Mucosa of gallbladder (tissue), 1 donor: ENCODE results near the gene GJB6. TPM values are rescaled to one million over a fixed set of nuclear protein-coding genes. Genes with fewer than 3 reads are reported as not detected.

Experiments
- DNase-seq: peaks from one replicate; pipeline ENCODE4 v3.0.0-alpha.2; 2020; ENCODE audit warnings: low spot score
- total RNA-seq: library from RNA; stranded (reverse); gene quantifications from one replicate; pipeline ENCODE4 v1.2.1, GENCODE V29; 2021
- donor health status: DM: no; HTN: no; CAD: no.

Gene GJB6
- total RNA-seq, 1 donor from 2014 or later: 4.0 TPM

DNA sequence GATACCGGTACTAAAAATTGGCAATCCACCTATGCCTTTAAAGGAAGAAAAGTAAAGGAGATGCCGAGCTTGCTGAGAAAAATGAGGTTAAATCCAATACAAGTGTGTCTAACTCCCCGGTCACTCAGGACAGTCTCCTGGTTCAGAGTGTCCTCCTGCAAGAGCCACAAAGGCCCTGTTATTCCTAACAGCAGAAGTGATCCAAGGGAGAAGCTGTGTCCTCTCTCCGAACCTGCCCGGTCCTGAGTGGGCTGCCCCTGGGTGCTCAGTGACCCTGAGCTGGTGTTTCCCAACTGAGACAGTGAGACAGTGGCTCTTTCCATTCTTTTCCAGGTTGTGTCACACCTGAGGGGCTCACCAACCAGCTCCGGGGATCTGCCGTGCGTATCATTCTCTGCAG lies 4.8 kb downstream of the GJB6 start:
- DNase-seq: no peak

DNA sequence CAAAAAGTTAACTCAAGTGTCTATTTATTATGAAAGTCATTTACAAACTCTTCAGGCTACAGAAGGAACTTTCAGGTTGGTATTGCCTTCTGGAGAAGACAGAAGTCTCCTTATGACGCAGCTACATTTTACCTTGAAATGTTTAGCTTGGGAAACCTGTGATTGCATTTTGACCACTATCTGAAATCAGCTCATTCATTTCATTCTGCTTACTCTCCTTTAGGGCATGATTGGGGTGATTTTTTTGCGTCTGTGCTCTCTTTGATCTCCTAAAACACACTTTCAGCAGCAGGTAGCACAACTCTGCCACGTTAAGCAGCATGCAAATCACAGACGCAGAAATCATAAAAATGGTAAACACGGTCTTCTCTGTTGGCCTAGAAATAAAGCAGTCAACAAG lies 9.6 kb downstream of the GJB6 start:
- no peak for DNase-seq

- DNase-seq: no peak
These were observed 10.3 kb downstream of the GJB6 start for GRCh38 chr13:20221772-20222171.

DNA sequence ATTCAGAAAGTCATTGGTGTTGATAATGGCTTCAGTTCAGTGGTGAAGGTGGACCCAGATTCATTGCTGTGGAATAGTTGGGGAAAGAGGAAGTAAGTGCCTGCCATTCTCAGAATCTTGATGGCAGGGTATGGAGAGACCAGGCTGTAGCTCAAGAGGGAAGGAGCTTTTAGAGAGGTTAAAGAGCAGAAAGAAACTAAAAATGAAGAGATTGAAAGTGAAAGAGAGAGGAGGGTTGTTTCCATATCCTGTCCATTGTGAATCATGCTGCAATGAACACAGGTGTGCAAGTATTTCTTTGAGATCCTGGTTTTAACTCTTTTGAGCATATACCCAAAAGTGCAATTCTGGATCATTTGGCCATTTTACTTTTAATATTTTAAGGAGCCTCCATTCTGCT lies 12.5 kb downstream of the GJB6 start:
- no peak for DNase-seq

DNA sequence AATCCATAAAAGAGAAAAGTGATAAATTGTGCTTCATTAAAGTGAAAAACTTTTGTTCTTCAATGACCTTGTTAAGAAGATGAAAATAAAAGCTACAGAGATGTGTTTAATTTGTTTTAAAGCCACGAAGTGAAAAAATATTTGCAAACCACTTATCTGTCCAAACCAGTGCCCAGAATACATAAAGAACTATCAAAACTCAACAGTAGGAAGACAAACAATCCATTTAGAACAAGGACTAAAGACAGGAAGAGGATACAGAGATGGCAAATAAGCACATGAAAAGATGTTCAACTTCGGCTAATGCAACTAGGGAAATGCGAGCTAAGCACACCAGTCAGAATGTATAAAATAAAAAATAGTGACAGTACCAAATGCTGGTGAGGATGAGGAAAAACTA lies 15.0 kb downstream of the GJB6 start:
- DNase-seq: no peak

GRCh38 chr13:20209948-20210347 lies 22.2 kb downstream of the GJB6 start:
- no peak for DNase-seq

DNA sequence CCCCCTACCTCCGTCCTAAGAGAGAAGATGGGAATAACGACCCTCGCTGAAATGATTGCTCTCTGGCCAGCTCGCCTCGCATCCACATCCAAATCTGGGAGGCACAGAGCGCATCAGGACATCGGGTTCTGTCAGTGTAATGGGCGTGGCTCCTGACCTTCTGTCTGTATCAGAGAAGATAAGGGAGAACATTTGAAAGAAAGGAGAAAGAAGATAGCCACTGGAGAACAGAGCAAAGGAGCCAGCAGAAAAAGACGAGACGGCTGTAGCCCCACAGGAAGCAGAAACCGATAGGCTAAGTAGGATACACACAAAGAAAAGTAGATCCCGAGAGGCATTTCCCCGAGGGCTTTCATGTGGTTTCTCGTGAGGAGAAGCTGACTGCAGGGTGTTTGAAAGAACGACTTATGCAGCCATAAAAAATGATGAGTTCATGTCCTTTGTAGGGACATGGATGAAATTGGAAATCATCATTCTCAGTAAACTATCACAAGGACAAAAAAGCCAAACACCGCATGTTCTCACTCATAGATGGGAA lies 25.4 kb downstream of the GJB6 start:
- no peak for DNase-seq

GRCh38 chr13:20206065-20206697 lies 25.9 kb downstream of the GJB6 start:
- no peak for DNase-seq

DNA sequence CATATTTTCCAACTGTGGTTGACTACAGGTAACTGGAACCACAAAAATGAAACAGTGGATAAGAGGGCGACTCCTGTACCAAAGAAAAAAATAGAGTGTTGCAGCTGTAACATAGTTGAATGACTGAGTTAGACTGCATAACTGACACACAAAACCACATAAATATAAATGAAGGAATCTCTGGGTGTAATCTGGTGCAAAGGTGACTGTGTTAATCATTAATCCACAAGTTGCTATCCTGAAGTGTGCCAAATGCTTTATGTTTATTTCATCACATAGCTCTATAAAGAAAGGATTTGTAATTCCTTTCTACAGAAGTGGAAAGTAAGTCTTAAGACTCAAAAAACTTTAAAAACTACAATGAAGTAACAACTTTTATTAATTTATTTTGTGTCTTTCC lies 33.3 kb downstream of the GJB6 start:
- DNase-seq: no peak

- no peak for DNase-seq
These were observed 34.7 kb downstream of the GJB6 start for GRCh38 chr13:20197361-20197834.

DNA sequence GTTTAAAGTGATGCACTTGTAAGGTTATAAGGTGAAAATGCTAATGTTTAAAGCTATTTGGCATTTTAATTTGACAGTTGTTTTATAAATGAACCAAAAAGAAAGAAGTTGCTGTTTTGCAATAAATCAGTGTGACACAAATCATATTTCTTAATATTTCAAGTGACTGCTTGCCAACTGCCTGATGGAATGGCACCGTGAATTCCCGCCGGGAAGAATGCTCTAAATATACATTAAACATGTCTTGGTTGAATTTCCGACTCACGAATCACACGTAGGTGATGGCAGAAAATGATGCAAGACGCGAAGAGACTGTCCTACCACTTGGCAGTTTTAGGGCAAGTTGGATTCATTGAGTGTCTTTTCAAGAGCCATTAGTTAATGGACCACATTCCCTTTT lies 36.3 kb downstream of the GJB6 start:
- no peak for DNase-seq

GRCh38 chr13:20193907-20194631 lies 38.0 kb downstream of the GJB6 start:
- DNase-seq: no peak

DNA sequence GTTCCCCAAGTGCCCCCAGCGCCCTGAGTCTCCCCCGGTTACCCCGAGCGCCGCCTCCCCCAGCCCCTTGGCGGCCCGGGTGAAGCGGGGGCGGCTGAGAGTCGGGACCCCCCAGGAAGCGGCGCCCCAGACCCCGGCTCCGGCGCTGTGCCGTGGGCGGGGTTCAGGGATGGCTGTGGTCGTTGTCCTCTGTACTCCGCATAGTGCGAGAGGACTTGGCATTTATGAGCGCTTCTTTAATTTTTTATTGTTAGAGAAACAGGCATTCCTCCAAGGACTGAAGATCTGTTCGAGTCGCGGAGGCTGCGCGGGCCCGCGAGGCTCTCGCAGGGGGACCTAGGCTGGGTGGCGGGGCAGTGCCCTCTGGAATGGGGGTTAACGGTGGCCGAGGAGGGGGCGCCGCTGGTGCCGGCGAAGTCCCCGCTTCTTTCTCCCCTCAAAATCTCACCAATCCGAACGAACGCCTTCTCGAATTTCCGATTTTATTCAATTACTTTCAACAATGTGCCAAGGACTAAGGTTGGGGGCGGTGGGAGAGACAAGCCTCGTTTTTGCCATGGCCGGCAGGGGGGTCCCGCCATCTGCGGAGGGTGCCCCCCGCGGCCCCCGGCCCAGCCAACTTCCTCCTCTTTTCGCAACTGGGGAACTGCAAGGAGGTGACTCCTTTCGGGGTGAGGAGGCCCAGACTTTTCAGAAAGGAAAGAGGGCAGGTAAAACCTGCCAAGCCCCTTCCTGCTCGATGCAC lies 38.8 kb downstream of the GJB6 start:
- no peak for DNase-seq

DNA sequence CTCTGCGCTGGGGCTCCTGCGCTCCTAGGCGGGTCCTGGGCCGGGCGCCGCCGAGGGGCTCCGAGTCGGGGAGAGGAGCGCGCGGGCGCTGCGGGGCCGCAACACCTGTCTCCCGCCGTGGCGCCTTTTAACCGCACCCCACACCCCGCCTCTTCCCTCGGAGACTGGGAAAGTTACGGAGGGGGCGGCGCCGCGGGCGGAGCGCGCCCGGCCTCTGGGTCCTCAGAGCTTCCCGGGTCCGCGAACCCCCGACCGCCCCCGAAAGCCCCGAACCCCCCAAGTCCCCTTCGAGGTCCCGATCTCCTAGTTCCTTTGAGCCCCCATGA lies 39.3 kb downstream of the GJB6 start, which contains the start of gene GJB2:
Gene GJB2 (minus strand): TSS at position 103 of the 326 bp plus-strand sequence. CDS start 3,357 bp downstream, outside the sequence.
- no peak for DNase-seq

GRCh38 chr13:20192158-20192835 lies 39.8 kb downstream of the GJB6 start:
- peak; percentile 37 for DNase-seq

- peak; percentile 51 for DNase-seq
These were observed 40.6 kb downstream of the GJB6 start for GRCh38 chr13:20191311-20192157.

DNA sequence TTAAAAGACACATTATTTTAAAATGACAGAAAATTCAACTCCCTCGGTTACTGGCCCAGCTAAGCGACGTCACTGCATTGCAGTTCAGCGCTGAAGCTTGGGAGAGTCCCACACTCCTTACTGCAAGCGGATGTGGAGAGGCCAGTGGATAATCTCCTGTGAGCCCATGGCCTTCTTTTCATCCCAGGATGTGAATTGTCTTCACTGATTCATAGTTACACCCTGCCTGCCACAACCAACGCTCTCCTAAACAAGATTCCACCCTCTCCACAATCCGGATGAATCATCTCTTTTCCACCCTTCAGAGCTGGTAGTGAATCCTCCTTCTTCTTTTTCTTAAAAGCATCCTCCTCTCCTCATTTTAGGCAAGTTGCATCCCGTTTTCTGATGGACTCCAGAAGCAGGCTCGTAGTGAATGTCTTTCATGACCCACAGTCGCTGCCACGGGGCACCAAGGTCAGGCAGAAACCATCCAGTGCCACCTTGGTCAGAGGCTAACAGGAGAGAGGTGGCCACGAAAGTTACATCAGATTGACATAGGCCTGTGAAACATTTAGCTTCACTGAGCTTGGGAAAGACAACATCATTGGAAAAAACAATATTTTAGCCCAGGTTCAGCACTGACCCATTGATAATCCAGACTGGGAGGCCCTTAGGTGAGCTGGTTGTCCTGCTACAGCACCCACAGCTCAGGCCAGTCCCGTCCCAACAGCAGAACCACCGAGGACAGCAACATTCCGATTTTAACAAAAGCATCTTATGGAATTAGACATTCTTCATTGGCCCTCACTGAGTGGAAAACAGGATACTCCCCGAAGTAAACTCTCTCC lies 41.4 kb downstream of the GJB6 start:
- no peak for DNase-seq

DNA sequence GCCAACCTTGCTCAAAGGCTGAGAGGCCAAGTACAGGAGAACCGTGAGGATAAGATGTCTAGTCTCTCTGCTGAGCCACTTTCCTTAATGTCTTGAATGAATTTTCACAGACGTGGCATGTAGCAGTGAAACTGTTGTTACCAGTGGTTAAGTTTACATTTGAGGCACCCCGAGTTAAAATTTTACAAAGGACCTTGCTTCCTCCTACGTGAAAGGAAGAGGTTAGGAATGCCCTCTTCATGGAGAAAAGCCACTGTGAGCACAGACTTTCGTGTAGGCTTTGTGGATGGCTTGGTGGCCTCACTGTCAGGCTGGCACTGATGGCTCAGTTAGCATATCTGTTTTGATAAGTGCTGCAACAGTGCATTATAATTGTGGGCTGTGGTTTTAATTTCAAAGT lies 42.0 kb downstream of the GJB6 start:
- no peak for DNase-seq

DNA sequence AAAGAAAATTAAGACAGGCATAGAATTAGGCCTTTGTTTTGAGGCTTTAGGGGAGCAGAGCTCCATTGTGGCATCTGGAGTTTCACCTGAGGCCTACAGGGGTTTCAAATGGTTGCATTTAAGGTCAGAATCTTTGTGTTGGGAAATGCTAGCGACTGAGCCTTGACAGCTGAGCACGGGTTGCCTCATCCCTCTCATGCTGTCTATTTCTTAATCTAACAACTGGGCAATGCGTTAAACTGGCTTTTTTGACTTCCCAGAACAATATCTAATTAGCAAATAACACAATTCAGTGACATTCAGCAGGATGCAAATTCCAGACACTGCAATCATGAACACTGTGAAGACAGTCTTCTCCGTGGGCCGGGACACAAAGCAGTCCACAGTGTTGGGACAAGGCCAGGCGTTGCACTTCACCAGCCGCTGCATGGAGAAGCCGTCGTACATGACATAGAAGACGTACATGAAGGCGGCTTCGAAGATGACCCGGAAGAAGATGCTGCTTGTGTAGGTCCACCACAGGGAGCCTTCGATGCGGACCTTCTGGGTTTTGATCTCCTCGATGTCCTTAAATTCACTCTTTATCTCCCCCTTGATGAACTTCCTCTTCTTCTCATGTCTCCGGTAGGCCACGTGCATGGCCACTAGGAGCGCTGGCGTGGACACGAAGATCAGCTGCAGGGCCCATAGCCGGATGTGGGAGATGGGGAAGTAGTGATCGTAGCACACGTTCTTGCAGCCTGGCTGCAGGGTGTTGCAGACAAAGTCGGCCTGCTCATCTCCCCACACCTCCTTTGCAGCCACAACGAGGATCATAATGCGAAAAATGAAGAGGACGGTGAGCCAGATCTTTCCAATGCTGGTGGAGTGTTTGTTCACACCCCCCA lies 43.2 kb downstream of the GJB6 start:
- DNase-seq: no peak
